HepG2 (cell line): Measurements from ENCODE around the gene EFCAB11.

Source experiments
- CREM ChIP-seq, 2 experiments: sonication (generic) in 1 of 2; formaldehyde crosslinking in 1 of 2; IDR thresholded peaks; 2 replicates each; pipeline versions ENCODE4 v1.4.0 to v1.6.1; 2016 to 2020; ENCODE audit warnings: antibody characterized with exemption in 1 of 2, mild to moderate bottlenecking in 1 of 2, missing genetic modification reagents in 1 of 2
- POLR2A ChIP-seq, 2 experiments: IDR thresholded peaks; 2 replicates each; pipeline ENCODE4 v1.6.1; 2011; ENCODE audit warnings: low read depth in 2 of 2, low read length in 2 of 2, mild to moderate bottlenecking in 1 of 2, moderate library complexity in 1 of 2; ENCODE audit not compliant: insufficient read depth in 1 of 2

DNA sequence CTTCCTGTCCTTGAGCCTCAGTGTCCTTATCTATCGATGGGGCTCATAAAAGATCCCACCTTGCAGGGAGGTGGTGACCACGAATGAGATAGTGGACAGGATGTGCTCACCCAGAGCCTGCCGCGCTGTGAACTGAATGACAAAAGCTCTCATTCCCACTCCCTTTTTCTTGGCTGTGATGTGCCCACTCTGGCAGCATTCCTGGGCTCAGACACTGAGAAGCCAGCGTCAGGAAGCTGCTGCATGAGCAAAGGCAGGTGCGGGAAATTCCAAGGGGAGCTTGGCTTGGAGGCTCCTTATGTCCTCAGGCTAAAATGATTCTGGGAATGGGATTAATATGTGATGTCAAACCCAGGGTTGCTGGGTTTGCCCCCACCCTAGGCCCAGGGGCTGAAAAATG, 61.6 kb downstream of the EFCAB11 start:
- TF ChIP-seq CREM (IDR thresholded peaks at IDR 0.05), result no peak
- no peak for TF ChIP-seq CREM (CRISPR knock-in tag; IDR thresholded peaks at IDR 0.05)
- TF ChIP-seq POLR2A (IDR thresholded peaks at IDR 0.05; ENCODE audit: insufficient read depth in 1 of 2, low read depth in 2 of 2, low read length in 2 of 2), result no peak
